Adrenal gland (tissue), 12 donors: ENCODE measurements around the gene SYT6. TPM values are rescaled to one million over a fixed set of nuclear protein-coding genes. Genes with fewer than 3 reads are reported as not detected.

Experiments
- DNase-seq, 7 donors: peaks; one replicate each; pipeline ENCODE4 v3.0.0-alpha.2; 2019 to 2020
- H3K27ac ChIP-seq, 5 donors: fragments of 200-600 bp; sonication (generic) in 4 of 5; 1 replicate in 3 of 5; 2 replicates in 2 of 5; pipeline versions ENCODE4 v1.5.1 to v1.8.0; 2016 to 2020; ENCODE audit warnings: mild to moderate bottlenecking in 1 of 5
- H3K27me3 ChIP-seq: fragments of 200-600 bp; 2 replicates; pipeline ENCODE4 v1.8.0; 2021
- H3K36me3 ChIP-seq, 2 donors: fragments of 200-600 bp; replicated peaks in 1 of 2; 1 replicate in 1 of 2; 2 replicates in 1 of 2; pipeline versions ENCODE4 v1.5.1 to v1.8.0; 2018 to 2022
- H3K4me1 ChIP-seq, 2 donors: fragments of 200-600 bp; replicated peaks in 1 of 2; 1 replicate in 1 of 2; 2 replicates in 1 of 2; pipeline versions ENCODE4 v1.5.1 to v1.8.0; 2018 to 2021
- H3K4me3 ChIP-seq, 4 donors: fragments of 200-600 bp; sonication (generic) in 3 of 4; one replicate each; pipeline ENCODE4 v1.5.1; 2016 to 2018
- H3K9me3 ChIP-seq, 3 donors: fragments of 200-600 bp; sonication (generic) in 1 of 3; replicated peaks in 1 of 3; 1 replicate in 2 of 3; 2 replicates in 1 of 3; pipeline versions ENCODE4 v1.5.1 to v1.8.0; 2016 to 2021
- POLR2A ChIP-seq, 2 donors: fragments of 450-650 bp; IDR thresholded peaks; one replicate each; pipeline ENCODE4 v1.6.1; 2017; ENCODE audit warnings: antibody characterized with exemption in 2 of 2, mild to moderate bottlenecking in 2 of 2, moderate library complexity in 1 of 2
- WGBS, 4 donors: extraction: QIAGEN DNeasy Blood & Tissue Kit in 2 of 4; methylation state at CpG; one replicate each; pipeline versions ENCODE4 v1.1.5 to v1.1.7; 2013 to 2017; 5-methylcytosine and 5-hydroxymethylcytosine counted together
- intact Hi-C, 2 donors: fragments of 100-400 bp; cut with DNase I; formaldehyde crosslinking; loops; one replicate each; pipeline versions ENCODE4 v1.14.1 to v1.15.0; 2022 to 2023
- polyA plus RNA-seq, 3 donors: library from polyadenylated mRNA; stranded (reverse); fragments of 200-250 nt in 2 of 3; fragments of 350-450 nt in 1 of 3; fragmentation: Illumina TruSeq in 1 of 3; extraction: RNeasy Lipid Tissue Mini Kit (QIAGEN cat#74804) in 1 of 3; gene quantifications; one replicate each; pipeline ENCODE4 v1.2.3, GENCODE V29; 2013 to 2014
- total RNA-seq, 9 donors: library from RNA; depleted of rRNA in 4 of 9; stranded (reverse); fragments of >200 nt in 4 of 9; fragments of 120-200 nt in 1 of 9; fragmentation: NEBNext Ultra II Directional in 1 of 9; extraction: Animal tissue kit (Norgen Biotek cat#: 25700) in 1 of 9; gene quantifications; one replicate each; pipeline versions ENCODE4 v1.1.0 to v1.2.4, GENCODE V29; 2013 to 2023
- TF ChIP-seq, protein P1 (sequence below), 6 experiments: fragments of 450-650 bp in 4 of 6; fragments of 200-600 bp in 2 of 6; sonication (generic) in 1 of 6; IDR thresholded peaks; 1 replicate in 5 of 6; 2 replicates in 1 of 6; pipeline versions ENCODE4 v1.5.1 to v1.8.0; 2016 to 2021; ENCODE audit warnings: antibody characterized with exemption in 6 of 6, mild to moderate bottlenecking in 2 of 6, moderate library complexity in 1 of 6
- donor health status: healthy with polysubstance abuse.
- donor health status: Bipolar disorder and iron deficiency.
- donor health status: DM: yes; HTN: yes; CAD: no.
- donor health status: DM: no; HTN: no; CAD: no.
- donor health status: DM: no; HTN: no; CAD: no.
- donor health status: DM: yes; HTN: yes; CAD: no.

Gene SYT6
- total and polyA plus RNA-seq, 12 donors: 0.06 to 1.1 (median 0.42) TPM; not detected in 3

DNA sequence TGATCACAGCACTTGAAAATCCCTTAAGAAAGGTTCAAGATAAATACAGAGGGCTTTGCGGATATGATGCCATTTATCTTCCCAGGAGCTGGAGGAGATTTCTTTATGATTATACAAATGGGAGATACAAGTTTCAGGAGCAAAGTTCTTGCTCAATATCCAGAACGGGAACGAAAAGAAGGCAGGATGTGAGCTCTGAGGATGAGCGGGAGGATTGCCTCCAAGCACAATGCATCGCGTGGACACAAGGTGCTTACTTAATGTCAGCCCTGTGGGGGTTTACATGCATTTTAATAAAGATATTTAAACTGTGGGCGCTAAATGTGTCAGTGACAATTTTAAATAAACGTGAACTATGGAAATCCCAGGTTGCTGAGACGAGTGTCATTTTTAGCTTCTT lies 59.0 kb downstream of the SYT6 start:
- Histone ChIP-seq H3K9me3 (no peaks in the 10 kb centered on the region), H3K4me1 (no peaks in the 10 kb centered on the region), H3K27me3 (no peaks in the 10 kb centered on the region), H3K36me3 (no peaks in the 10 kb centered on the region), H3K4me3 (no peak overlapping the region), H3K27ac (no peak overlapping the region)
- 80 to 87% (median 80%) methylated on average over 9 of the region's 9 CpGs for WGBS, 4 donors
- intact Hi-C loops: no loop called here
- TF ChIP-seq POLR2A (IDR thresholded peaks at IDR 0.05): no peak
- TF ChIP-seq, protein P1, sequence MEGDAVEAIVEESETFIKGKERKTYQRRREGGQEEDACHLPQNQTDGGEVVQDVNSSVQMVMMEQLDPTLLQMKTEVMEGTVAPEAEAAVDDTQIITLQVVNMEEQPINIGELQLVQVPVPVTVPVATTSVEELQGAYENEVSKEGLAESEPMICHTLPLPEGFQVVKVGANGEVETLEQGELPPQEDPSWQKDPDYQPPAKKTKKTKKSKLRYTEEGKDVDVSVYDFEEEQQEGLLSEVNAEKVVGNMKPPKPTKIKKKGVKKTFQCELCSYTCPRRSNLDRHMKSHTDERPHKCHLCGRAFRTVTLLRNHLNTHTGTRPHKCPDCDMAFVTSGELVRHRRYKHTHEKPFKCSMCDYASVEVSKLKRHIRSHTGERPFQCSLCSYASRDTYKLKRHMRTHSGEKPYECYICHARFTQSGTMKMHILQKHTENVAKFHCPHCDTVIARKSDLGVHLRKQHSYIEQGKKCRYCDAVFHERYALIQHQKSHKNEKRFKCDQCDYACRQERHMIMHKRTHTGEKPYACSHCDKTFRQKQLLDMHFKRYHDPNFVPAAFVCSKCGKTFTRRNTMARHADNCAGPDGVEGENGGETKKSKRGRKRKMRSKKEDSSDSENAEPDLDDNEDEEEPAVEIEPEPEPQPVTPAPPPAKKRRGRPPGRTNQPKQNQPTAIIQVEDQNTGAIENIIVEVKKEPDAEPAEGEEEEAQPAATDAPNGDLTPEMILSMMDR (IDR thresholded peaks at IDR 0.05): no peak
- DNase-seq: no peak

DNA sequence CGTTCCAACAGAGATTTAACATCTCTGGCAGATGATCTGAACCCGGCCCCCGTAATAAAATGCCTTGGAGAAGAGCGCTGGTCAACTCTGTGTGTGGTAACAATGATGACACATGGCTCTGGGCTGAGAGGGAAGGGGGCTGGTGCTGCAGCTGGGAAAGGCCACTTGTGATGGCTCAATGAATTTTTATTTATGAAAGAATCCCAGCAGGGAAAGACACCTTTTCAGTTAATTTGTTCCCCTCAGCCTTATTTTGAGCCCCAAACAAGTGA lies 59.4 kb downstream of the SYT6 start:
- DNase-seq: no peak
- no peaks in the 10 kb centered on the region for H3K27me3 ChIP-seq
- H3K4me3 ChIP-seq: no peak overlapping the region
- H3K4me1 ChIP-seq: no peaks in the 10 kb centered on the region
- no peak overlapping the region for H3K27ac ChIP-seq
- TF ChIP-seq, protein P1 (IDR thresholded peaks at IDR 0.05): no peak
- no peak for TF ChIP-seq POLR2A (IDR thresholded peaks at IDR 0.05)
- no peaks in the 10 kb centered on the region for H3K9me3 ChIP-seq
- no peaks in the 10 kb centered on the region for H3K36me3 ChIP-seq
- intact Hi-C loops: no loop called here
- 61 to 77% (median 72%) methylated on average over 4 of the region's 4 CpGs for WGBS, 4 donors

DNA sequence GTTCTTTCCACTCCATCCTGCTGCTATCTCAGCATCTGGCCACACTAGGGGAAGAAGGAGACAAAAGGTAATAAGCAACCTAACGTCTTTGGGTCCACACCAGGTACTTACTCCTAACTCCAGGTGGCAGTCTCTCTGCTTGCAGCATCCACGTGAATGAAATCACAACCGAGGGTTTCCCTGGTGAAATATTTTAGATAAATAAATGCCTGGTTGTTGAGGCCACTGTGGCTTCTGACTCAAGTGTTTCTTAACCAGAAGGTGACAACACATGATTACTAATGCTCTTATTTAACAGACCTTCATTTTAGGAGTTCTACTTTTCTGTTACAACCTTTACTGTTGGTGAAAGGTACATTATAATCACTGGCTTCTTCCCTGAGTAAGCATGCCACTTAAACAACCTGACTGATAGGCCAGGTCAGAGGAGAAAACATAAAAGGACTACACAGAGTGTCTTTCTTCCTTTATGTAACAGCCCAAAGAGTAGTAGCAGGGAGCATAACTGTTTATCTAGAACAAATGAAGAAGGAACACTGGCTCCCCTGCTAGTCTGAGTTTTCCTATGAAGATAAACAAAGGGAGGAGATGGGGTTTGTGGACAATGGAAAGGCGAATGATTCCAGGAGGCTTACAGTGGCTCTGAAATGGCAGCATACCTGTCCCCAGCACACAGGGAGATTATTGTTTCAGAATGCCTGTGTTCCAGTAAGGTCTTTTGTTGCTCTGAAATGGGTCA lies 59.9 kb downstream of the SYT6 start:
- Histone ChIP-seq H3K36me3 (no peaks in the 10 kb centered on the region), H3K9me3 (no peaks in the 10 kb centered on the region), H3K27me3 (no peaks in the 10 kb centered on the region), H3K4me1 (no peaks in the 10 kb centered on the region), H3K4me3 (no peak overlapping the region), H3K27ac (no peak overlapping the region)
- 66 to 83% (median 76%) methylated on average over 4 of the region's 4 CpGs for WGBS, 4 donors
- intact Hi-C loops: no loop called here
- DNase-seq: no peak
- TF ChIP-seq, protein P1 (IDR thresholded peaks at IDR 0.05): no peak
- no peak for TF ChIP-seq POLR2A (IDR thresholded peaks at IDR 0.05)

DNA sequence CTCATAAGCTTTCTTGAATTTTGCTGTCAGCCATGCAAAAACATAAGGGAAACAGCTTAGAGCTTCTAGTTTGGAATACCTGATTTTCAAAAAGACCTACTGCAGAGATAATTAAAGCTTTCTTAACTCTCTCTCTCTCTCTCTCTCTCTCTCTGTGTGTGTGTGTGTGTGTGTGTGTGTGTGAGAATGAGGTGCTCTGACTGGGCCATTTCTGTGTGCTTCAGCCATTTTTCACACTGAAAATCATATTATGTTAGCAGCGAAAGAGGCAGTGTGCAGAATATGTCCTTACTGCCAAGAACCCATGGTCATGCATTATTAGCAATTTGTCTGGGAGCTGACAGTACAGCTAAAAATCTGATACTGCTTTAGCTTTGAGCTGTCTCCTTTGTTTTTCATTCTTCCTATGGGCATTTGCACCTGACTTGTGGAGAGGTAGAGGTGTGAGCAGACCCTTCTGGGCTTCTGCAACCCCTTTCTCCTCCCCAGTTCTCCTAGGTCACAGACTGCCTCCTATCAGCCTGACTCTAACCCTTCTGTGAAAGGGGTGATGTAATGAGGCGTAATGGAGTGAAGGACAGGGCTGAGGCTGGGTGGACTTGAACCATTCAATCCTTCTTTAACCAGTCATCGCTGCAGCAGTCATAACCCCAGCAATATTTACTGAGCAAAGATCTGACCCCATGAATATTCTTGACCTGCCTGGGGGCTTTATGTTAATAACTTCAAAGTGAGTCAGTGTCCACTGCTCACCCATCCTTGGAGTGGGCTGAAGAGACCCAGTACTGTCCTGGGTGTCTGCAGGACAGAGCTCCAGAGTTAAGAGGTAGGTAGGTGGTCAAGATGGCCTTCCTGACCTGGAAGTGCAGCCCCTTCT lies 61.2 kb downstream of the SYT6 start:
- Histone ChIP-seq H3K27me3 (no peaks in the 10 kb centered on the region), H3K36me3 (no peaks in the 10 kb centered on the region), H3K4me3 (no peak overlapping the region), H3K4me1 (no peaks in the 10 kb centered on the region), H3K9me3 (no peaks in the 10 kb centered on the region), H3K27ac (no peak overlapping the region)
- no peak for DNase-seq
- intact Hi-C loops: no loop called here
- TF ChIP-seq POLR2A (IDR thresholded peaks at IDR 0.05): no peak
- TF ChIP-seq, protein P1 (IDR thresholded peaks at IDR 0.05): no peak
- WGBS, 4 donors: 45 to 64% (median 50%) methylated on average over 2 to 3 of the region's 3 CpGs
